Measurements from ENCODE around the gene PVALB.

PVALB gene

DNA sequence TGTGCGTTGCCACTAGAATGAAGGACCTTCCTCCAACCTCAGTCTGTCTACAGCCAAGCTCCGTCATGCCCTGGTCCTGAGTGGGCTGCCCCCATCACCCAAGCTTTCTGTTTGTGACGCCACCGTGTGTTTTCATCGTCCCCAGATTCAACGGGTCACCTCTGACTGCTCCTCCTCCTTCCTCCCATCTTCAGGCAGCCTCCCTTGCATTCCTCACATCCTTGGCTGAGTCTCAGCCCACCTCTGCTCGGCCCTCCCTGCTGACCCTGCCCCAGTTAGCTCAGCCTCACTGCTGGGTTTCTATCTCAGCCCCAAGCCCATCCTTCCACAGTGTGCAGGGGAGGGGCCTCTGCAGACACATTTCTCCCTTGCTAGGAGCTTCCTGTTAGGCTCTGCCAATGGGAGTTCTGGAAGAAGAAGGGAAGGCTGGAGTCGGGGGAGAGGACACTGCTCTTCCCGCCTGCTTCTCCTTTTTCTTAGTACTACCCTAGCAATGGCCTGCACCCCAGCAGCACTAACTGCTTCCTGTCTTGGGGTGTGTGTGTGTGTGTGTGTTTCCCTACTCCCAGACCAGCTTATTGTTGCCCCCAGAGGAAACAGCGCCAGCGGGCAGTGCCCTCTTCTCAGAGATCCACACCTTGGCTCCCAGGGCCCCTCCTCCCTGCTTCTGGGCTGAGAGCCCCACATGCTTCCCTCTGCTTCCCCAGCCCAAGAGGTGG, 46.2 kb downstream of the PVALB start:
- H2AFZ ChIP-seq (ENCODE audit: low read depth, low read length): no peak overlapping the region
- no peaks in the 10 kb centered on the region for H3K9me3 ChIP-seq (ENCODE audit: low read length)
- H3K4me1 ChIP-seq (ENCODE audit: insufficient read depth, low read length): peaks cover 8% of the 10 kb centered on the region
- peaks cover 13% of the 10 kb centered on the region for H3K36me3 ChIP-seq (ENCODE audit: insufficient read depth, low read length)
- no peaks in the 10 kb centered on the region for H3K27me3 ChIP-seq (ENCODE audit: insufficient read depth, low read length)
- no peak overlapping the region for H3K4me3 ChIP-seq (ENCODE audit: low read length)

DNA sequence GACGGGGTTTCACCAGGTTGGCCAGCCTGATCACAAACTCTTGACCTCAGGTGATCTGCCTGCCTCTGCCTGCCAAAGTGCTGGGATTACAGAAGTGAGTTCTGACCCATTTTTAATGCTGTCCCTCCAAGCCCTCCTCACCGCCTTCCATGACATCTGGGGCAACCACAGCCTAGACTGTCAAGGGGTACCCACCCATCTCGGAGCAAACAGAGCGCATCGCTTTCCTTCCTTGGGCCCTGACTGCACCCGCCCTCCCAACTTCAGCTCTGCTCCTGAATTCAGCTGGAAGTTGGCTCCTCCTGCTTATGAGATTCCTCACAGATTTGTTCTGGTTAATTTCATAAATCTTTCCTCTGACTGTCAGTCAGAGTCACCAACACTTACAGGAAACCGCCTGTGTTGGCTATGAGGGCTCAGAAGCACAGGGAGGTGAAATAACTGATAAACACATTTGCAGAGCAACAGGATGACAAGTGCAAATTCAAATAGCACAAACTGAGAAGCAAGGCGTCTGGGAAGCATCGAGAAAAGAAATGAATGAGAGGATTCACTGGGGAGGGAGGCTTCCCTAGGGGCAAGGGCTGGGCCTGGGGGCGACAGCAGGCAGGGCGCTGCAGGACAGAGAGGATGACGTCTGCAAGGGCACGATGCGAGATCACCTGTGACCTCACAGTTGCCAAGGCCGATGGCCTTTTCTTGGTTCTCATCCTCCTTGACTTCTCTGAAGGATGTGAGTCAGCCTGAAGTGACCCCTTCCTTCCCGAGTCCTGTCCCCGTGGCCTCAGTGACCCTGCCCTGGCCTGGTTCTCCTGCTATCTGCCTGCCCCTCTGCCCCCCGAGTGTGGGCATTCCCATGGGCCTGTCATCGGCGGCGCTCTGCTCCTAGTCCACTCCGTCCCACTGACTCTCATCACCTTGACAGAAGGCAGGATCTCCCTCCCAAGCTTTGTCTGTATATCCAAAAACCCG, 47.0 kb downstream of the PVALB start:
- no peak overlapping the region for H3K4me3 ChIP-seq (ENCODE audit: low read length)
- no peaks in the 10 kb centered on the region for H3K9me3 ChIP-seq (ENCODE audit: low read length)
- no peaks in the 10 kb centered on the region for H3K27me3 ChIP-seq (ENCODE audit: insufficient read depth, low read length)
- H2AFZ ChIP-seq (ENCODE audit: low read depth, low read length): no peak overlapping the region
- H3K4me1 ChIP-seq (ENCODE audit: insufficient read depth, low read length): peaks cover 1% of the 10 kb centered on the region
- H3K36me3 ChIP-seq (ENCODE audit: insufficient read depth, low read length): peaks cover 21% of the 10 kb centered on the region

DNA sequence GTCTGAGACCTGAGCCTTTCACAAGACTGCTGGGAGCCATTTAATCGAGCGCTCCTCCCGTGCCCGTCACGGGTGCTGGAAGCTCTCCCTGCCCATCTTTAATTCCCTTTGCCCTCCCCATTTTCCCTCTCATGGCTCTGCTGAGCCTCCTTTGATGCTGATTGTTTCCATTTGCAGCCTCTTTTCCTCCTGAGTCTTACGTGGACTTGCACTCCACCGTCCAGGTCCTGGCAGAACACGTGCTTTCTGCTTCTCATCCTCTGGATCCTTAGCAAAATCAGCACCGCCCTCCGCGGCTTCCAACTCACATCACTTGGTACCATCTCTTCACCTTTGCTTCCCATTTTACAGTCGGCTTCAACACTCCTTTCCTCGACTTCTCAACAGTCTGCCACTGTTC, 48.2 kb downstream of the PVALB start:
- no peak overlapping the region for H3K4me3 ChIP-seq (ENCODE audit: low read length)
- H3K4me1 ChIP-seq (ENCODE audit: insufficient read depth, low read length): no peaks in the 10 kb centered on the region
- peaks cover 33% of the 10 kb centered on the region for H3K36me3 ChIP-seq (ENCODE audit: insufficient read depth, low read length)
- H2AFZ ChIP-seq (ENCODE audit: low read depth, low read length): no peak overlapping the region
- H3K27me3 ChIP-seq (ENCODE audit: insufficient read depth, low read length): no peaks in the 10 kb centered on the region
- peaks cover under 1% of the 10 kb centered on the region for H3K9me3 ChIP-seq (ENCODE audit: low read length)

DNA sequence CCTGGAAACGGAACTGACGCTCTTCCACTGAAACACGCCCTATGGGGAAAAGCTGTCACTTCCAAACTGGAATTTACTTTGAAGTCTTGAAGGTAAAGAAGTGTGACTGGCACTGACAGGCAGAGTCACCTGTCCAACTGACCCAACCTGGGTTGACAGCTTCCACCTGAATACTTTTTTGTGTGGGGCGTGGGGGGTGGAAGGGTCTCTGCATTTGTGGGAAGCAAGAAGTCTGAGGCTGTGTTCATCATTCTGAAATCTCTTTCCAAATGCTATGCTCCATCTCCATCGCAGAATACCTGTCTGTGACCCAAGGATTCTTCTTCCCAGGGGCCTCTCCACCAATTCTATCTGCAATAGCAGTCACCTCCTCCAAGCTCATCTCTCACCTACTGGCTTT, 48.7 kb downstream of the PVALB start:
- Histone ChIP-seq H3K36me3 (ENCODE audit: insufficient read depth, low read length) (peaks cover 37% of the 10 kb centered on the region), H3K9me3 (ENCODE audit: low read length) (peaks cover 3% of the 10 kb centered on the region), H2AFZ (ENCODE audit: low read depth, low read length) (no peak overlapping the region), H3K27me3 (ENCODE audit: insufficient read depth, low read length) (no peaks in the 10 kb centered on the region), H3K4me1 (ENCODE audit: insufficient read depth, low read length) (no peaks in the 10 kb centered on the region), H3K4me3 (ENCODE audit: low read length) (no peak overlapping the region)

DNA sequence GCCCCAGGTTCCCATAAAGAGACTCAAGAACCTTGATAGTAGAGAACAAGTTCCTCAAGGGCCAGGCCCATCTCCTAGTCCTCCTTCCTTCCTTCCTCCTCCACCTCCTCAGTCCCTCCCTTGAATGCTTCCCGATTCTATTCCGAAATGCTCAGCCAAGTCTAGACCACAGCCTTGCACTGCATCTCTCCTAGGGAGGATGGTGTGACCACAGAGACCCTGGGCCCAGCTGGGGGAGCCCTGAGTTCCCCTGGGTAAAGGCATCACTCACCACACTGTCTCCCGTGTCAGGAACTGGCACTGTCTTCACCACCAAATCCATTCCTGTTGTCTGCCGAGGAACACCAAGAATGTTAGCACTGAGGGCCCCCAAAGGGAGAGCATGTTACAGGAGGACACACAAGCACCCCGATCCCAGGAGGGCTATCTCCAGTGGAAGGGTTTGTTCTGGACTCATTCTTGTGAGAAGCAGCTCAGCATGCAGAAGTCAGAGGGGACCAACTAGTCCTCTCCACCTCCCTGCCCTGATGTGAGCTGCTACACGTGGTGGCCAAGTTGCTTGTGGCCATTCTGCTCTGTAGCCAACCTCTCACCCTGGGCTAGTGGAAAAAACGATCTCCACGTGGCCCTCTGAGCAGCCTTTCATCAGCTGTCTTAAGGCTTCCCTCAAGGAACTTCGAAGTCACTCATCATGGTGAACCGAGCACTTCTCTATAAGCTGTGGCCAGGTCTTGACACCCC, 49.6 kb downstream of the PVALB start:
- H3K9me3 ChIP-seq (ENCODE audit: low read length): peaks cover 3% of the 10 kb centered on the region
- H3K36me3 ChIP-seq (ENCODE audit: insufficient read depth, low read length): peaks cover 47% of the 10 kb centered on the region
- H3K27me3 ChIP-seq (ENCODE audit: insufficient read depth, low read length): no peaks in the 10 kb centered on the region
- no peaks in the 10 kb centered on the region for H3K4me1 ChIP-seq (ENCODE audit: insufficient read depth, low read length)
- no peak overlapping the region for H3K4me3 ChIP-seq (ENCODE audit: low read length)
- H2AFZ ChIP-seq (ENCODE audit: low read depth, low read length): no peak overlapping the region

DNA sequence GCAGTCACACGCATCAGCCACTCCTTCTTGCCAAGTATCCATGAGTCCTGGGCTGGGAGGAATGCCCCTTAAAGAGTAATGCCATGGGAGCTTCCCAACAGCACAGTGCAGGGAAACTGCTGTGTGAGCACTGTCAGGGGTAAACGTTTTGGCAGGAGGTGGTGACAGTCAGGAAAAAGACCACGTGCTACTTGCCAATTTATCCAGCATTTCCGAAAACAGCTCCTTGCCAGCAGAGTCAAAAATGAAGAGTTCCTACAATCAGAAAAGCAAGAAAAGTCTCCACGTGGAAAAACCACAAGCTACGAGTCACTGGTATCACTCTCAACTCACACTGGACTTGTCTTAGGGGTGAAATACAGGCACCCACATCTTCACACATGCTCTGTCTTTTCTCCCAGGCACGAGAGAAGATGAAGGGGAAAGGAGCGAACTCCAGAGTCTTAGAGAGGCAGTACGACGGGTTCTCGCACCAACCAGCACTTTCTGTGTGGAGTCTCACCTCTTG, 50.8 kb downstream of the PVALB start:
- Histone ChIP-seq H2AFZ (ENCODE audit: low read depth, low read length) (no peak overlapping the region), H3K4me3 (ENCODE audit: low read length) (no peak overlapping the region), H3K4me1 (ENCODE audit: insufficient read depth, low read length) (no peaks in the 10 kb centered on the region), H3K9me3 (ENCODE audit: low read length) (peaks cover 3% of the 10 kb centered on the region), H3K36me3 (ENCODE audit: insufficient read depth, low read length) (peaks cover 57% of the 10 kb centered on the region), H3K27me3 (ENCODE audit: insufficient read depth, low read length) (no peaks in the 10 kb centered on the region)

DNA sequence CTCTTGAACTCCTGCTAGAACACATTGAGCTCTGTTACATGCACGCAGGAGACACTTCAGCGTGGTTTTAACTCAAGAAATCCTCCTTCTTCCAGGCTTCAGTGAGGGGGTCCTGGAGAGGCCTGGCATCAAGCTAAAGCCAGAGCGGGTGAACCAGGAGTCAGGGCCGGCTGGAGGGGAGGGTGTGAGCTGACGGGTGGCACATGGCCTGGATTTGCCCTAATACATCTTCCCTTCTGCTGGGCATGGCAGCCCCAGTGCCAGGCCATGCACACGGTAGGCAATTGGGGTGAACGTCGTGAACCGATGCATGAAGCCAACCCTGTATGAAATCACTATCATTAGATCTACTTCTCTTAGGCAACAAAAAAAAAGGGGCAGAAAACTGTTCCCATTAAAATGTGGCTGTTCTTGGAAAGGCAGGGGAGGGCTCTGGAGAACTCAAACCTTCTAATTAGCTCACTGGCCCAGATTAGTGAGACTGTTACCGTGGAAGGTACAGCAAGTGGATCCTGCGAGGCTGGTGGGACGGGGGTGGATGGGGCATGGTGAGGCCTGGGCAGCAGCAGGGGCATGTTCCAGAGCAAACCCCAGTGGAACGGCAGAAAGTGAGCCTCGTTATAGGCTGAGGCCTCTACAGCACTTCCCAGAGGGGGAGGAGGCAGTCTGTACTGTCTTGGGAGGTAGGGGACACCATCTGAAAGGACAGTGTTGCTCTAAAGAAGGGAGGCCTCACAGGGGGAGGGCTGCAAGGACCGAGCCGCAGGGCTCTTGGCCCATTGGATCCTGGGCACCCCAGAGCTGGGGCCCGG, 51.5 kb downstream of the PVALB start:
- Histone ChIP-seq H2AFZ (ENCODE audit: low read depth, low read length) (no peak overlapping the region), H3K27me3 (ENCODE audit: insufficient read depth, low read length) (no peaks in the 10 kb centered on the region), H3K4me3 (ENCODE audit: low read length) (no peak overlapping the region), H3K9me3 (ENCODE audit: low read length) (peaks cover 3% of the 10 kb centered on the region), H3K4me1 (ENCODE audit: insufficient read depth, low read length) (no peaks in the 10 kb centered on the region), H3K36me3 (ENCODE audit: insufficient read depth, low read length) (peaks cover 64% of the 10 kb centered on the region)

DNA sequence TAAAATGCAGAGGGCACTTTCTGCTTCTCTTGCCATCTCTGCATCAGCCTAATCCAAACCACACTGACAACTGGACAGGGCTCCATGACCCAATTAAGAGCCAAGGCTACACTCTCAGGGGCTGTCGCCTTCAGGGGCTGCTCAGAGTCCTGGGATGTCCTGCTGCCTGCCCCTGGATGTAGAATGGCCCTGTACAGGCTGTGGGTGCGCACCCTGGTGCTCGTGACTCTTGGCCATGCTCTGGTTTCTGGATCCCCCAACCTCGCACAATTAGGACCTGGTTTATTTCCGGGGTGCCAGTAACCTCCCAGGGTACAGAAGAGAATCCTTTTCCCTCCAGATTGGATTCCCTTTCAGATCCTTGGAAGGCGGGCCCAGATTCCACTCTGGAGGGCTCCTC, 52.2 kb downstream of the PVALB start:
- Histone ChIP-seq H3K4me3 (ENCODE audit: low read length) (no peak overlapping the region), H3K27me3 (ENCODE audit: insufficient read depth, low read length) (no peaks in the 10 kb centered on the region), H2AFZ (ENCODE audit: low read depth, low read length) (no peak overlapping the region), H3K36me3 (ENCODE audit: insufficient read depth, low read length) (peaks cover 64% of the 10 kb centered on the region), H3K9me3 (ENCODE audit: low read length) (peaks cover 3% of the 10 kb centered on the region), H3K4me1 (ENCODE audit: insufficient read depth, low read length) (no peaks in the 10 kb centered on the region)

DNA sequence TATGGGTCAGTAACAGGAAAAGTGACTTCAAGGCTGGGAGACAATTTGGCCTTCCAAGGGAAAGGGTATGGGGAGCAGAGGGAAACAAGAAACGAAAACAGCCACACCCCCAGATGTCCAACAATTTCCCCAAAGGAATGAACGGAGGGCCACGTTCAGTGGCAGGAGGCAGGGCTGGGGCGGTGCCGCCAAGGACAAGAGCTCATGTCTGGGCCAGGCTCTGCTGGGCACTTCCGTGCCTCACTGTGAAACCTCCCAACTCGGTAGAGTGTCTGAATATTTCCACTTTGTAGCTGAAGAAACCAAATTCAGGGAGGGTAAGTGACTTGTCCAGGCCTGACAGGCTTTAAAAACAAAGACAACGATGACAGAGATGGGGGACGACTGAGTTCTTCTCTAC, 52.8 kb downstream of the PVALB start:
- Histone ChIP-seq H3K36me3 (ENCODE audit: insufficient read depth, low read length) (peaks cover 64% of the 10 kb centered on the region), H2AFZ (ENCODE audit: low read depth, low read length) (no peak overlapping the region), H3K27me3 (ENCODE audit: insufficient read depth, low read length) (no peaks in the 10 kb centered on the region), H3K9me3 (ENCODE audit: low read length) (peaks cover 3% of the 10 kb centered on the region), H3K4me3 (ENCODE audit: low read length) (no peak overlapping the region), H3K4me1 (ENCODE audit: insufficient read depth, low read length) (no peaks in the 10 kb centered on the region)

DNA sequence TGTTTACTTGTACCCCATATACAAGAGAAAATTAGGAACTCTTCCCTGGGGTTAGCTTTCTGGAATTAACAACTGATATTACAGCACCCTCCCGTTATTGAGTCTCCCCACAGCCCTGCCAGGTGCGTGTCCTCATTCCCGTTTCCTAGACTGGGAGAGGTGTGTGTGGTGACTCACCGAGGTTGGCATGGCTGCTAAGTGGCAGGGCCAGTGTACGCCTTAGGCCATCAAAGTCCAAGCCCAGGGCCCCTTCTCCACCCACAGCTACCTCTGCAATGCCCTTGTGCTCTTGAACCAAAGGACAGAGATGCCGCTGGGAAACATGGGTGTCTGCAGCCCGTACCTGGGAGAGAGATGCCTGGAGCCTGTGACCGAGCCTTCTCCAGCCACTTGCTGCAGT, 53.3 kb downstream of the PVALB start:
- H3K9me3 ChIP-seq (ENCODE audit: low read length): peaks cover 3% of the 10 kb centered on the region
- no peak overlapping the region for H3K4me3 ChIP-seq (ENCODE audit: low read length)
- H2AFZ ChIP-seq (ENCODE audit: low read depth, low read length): no peak overlapping the region
- H3K4me1 ChIP-seq (ENCODE audit: insufficient read depth, low read length): no peaks in the 10 kb centered on the region
- H3K27me3 ChIP-seq (ENCODE audit: insufficient read depth, low read length): no peaks in the 10 kb centered on the region
- peaks cover 64% of the 10 kb centered on the region for H3K36me3 ChIP-seq (ENCODE audit: insufficient read depth, low read length)

DNA sequence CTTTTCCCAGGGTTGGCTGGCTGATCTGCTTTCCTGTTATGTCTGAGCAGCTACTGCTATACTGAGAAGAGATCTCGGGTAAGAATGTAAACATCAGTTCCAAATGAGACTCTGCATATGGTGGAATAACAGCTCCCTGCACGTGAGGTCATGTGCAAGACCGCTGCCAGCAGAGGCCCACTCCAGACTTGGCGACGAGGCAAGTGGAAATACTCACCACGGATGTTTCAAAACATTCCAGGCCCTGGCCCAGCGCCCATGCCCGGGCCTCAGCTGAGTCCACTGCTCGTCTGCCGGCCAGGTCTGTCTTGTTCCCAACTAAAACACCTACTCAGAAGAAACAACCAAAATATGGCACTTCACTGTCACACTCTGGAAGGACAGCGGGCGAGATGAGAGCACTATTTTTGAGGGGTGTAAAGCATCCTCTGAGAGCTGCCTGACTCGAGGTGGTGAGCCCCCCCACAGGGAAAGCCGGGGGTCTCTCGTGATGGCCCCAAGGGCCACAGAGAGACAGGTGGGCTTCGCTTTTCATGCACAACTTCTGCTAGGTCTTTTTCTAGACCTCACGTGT, 54.1 kb downstream of the PVALB start:
- no peaks in the 10 kb centered on the region for H3K4me1 ChIP-seq (ENCODE audit: insufficient read depth, low read length)
- H2AFZ ChIP-seq (ENCODE audit: low read depth, low read length): no peak overlapping the region
- peaks cover 64% of the 10 kb centered on the region for H3K36me3 ChIP-seq (ENCODE audit: insufficient read depth, low read length)
- no peaks in the 10 kb centered on the region for H3K27me3 ChIP-seq (ENCODE audit: insufficient read depth, low read length)
- no peak overlapping the region for H3K4me3 ChIP-seq (ENCODE audit: low read length)
- H3K9me3 ChIP-seq (ENCODE audit: low read length): peaks cover 3% of the 10 kb centered on the region
